Measurements from ENCODE around the gene CEPT1.

GRCh38 chr1:111101854-111102642 lies 38.0 kb upstream of the CEPT1 start:
- TF ChIP-seq CTCF (IDR thresholded peaks at IDR 0.05; ENCODE audit: insufficient read depth, low read length, poor library complexity, severe bottlenecking) = no peak
- no peak for TF ChIP-seq EZH2phosphoT487 (conservative IDR thresholded peaks at IDR 0.05; ENCODE audit: low read length)
